OCI-LY7 (cell line): Measurements from ENCODE around the gene IDNK.

Source experiments
- CTCF ChIP-seq: fragments of 200-600 bp; sonication (generic); conservative IDR thresholded peaks from 2 replicates; pipeline ENCODE4 v1.5.1; 2014; ENCODE audit warnings: mild to moderate bottlenecking, antibody characterized with exemption, low read length, moderate library complexity, mixed read lengths
- EZH2phosphoT487 ChIP-seq: fragments of 200-600 bp; sonication (generic); IDR thresholded peaks from 2 replicates; pipeline ENCODE4 v1.6.1; 2018; ENCODE audit warnings: low read depth, borderline replicate concordance, mild to moderate bottlenecking, mixed run types, antibody characterized with exemption, low read length, moderate library complexity, mixed read lengths

- TF ChIP-seq EZH2phosphoT487, result no peak
- TF ChIP-seq CTCF, result no peak
Observed at GRCh38 chr9:83628540-83628939, 5.6 kb downstream of the IDNK start.
